ENCODE measurements around the gene GRIN2D.
"Not testable (repeated sequence)": the region's sequence is repeated elsewhere in the genome, so short reads cannot be mapped to it uniquely, and the experiment has no call there.

Gene GRIN2D

GRCh38 chr19:48367855-48368254, 25.6 kb upstream of the GRIN2D start:
- no peaks in the 10 kb centered on the region for H3K79me1 ChIP-seq (ENCODE audit: low read length)
- H3K4me3 ChIP-seq (ENCODE audit: low read length): no peak overlapping the region
- H3K4me1 ChIP-seq (ENCODE audit: control insufficient read depth, low read depth, low read length): peaks cover 3% of the 10 kb centered on the region
- no peak overlapping the region for H3K4ac ChIP-seq (ENCODE audit: low read depth, low read length)
- H2BK120ac ChIP-seq (ENCODE audit: low read depth, low read length): no peak overlapping the region
- no peak overlapping the region for H3K27ac ChIP-seq (ENCODE audit: low read depth, low read length)
- H3K79me2 ChIP-seq (ENCODE audit: control insufficient read depth, insufficient read depth, low read length): no peaks in the 10 kb centered on the region
- H2AK5ac ChIP-seq (ENCODE audit: low read length): no peak overlapping the region
- no peaks in the 10 kb centered on the region for H3K36me3 ChIP-seq (ENCODE audit: control insufficient read depth, insufficient read depth, low read length)
- no CpG with 5 or more reads among the region's 5 CpGs for WGBS (ENCODE audit: extremely low coverage, insufficient coverage, low lambda C conversion rate)
- H3K18ac ChIP-seq (ENCODE audit: low read length): no peak overlapping the region
- H3K4me2 ChIP-seq (ENCODE audit: low read length): no peak overlapping the region
- no peak for DNase-seq
- H3K27me3 ChIP-seq (ENCODE audit: insufficient read depth, low read length, poor library complexity): no peaks in the 10 kb centered on the region
- H3K9ac ChIP-seq (ENCODE audit: low read length): no peak overlapping the region
- H3K56ac ChIP-seq (ENCODE audit: low read length): no peak overlapping the region
- no peak overlapping the region for H4K8ac ChIP-seq (ENCODE audit: low read depth, low read length)
- no peak overlapping the region for H2BK5ac ChIP-seq (ENCODE audit: low read length)
- H3K23ac ChIP-seq (ENCODE audit: low read length): no peak overlapping the region
- H4K5ac ChIP-seq (ENCODE audit: low read length): no peak overlapping the region
- H2BK15ac ChIP-seq (replicated peaks; ENCODE audit: low read depth): no peak overlapping the region

- no peaks in the 10 kb centered on the region for H3K36me3 ChIP-seq (ENCODE audit: control insufficient read depth, insufficient read depth, low read length)
- no peak overlapping the region for H2AK5ac ChIP-seq (ENCODE audit: low read length)
- WGBS (ENCODE audit: extremely low coverage, insufficient coverage, low lambda C conversion rate): no CpG with 5 or more reads among the region's 14 CpGs
- no peak overlapping the region for H2BK120ac ChIP-seq (ENCODE audit: low read depth, low read length)
- H3K4ac ChIP-seq (ENCODE audit: low read depth, low read length): no peak overlapping the region
- no peak overlapping the region for H3K4me3 ChIP-seq (ENCODE audit: low read length)
- H2BK5ac ChIP-seq (ENCODE audit: low read length): no peak overlapping the region
- no peak overlapping the region for H3K9ac ChIP-seq (ENCODE audit: low read length)
- H3K4me2 ChIP-seq (ENCODE audit: low read length): no peak overlapping the region
- no peaks in the 10 kb centered on the region for H3K27me3 ChIP-seq (ENCODE audit: insufficient read depth, low read length, poor library complexity)
- peaks cover 3% of the 10 kb centered on the region for H3K4me1 ChIP-seq (ENCODE audit: control insufficient read depth, low read depth, low read length)
- H3K79me1 ChIP-seq (ENCODE audit: low read length): no peaks in the 10 kb centered on the region
- H2BK15ac ChIP-seq (replicated peaks; ENCODE audit: low read depth): no peak overlapping the region
- H3K56ac ChIP-seq (ENCODE audit: low read length): no peak overlapping the region
- no peak overlapping the region for H3K27ac ChIP-seq (ENCODE audit: low read depth, low read length)
- DNase-seq: no peak
- no peak overlapping the region for H4K8ac ChIP-seq (ENCODE audit: low read depth, low read length)
- H4K5ac ChIP-seq (ENCODE audit: low read length): no peak overlapping the region
- H3K79me2 ChIP-seq (ENCODE audit: control insufficient read depth, insufficient read depth, low read length): no peaks in the 10 kb centered on the region
- no peak overlapping the region for H3K18ac ChIP-seq (ENCODE audit: low read length)
- no peak overlapping the region for H3K23ac ChIP-seq (ENCODE audit: low read length)
Observed at GRCh38 chr19:48368936-48369335, 24.5 kb upstream of the GRIN2D start.

- no peak overlapping the region for H3K4me2 ChIP-seq (ENCODE audit: low read length)
- H3K23ac ChIP-seq (ENCODE audit: low read length): no peak overlapping the region
- no CpG with 5 or more reads among the region's 4 CpGs for WGBS (ENCODE audit: extremely low coverage, insufficient coverage, low lambda C conversion rate)
- H3K79me2 ChIP-seq (ENCODE audit: control insufficient read depth, insufficient read depth, low read length): no peaks in the 10 kb centered on the region
- H4K5ac ChIP-seq (ENCODE audit: low read length): no peak overlapping the region
- no peak overlapping the region for H3K9ac ChIP-seq (ENCODE audit: low read length)
- no peaks in the 10 kb centered on the region for H3K27me3 ChIP-seq (ENCODE audit: insufficient read depth, low read length, poor library complexity)
- no peak overlapping the region for H2BK15ac ChIP-seq (replicated peaks; ENCODE audit: low read depth)
- no peak overlapping the region for H3K27ac ChIP-seq (ENCODE audit: low read depth, low read length)
- H3K36me3 ChIP-seq (ENCODE audit: control insufficient read depth, insufficient read depth, low read length): no peaks in the 10 kb centered on the region
- H2BK120ac ChIP-seq (ENCODE audit: low read depth, low read length): no peak overlapping the region
- no peak overlapping the region for H2AK5ac ChIP-seq (ENCODE audit: low read length)
- H2BK5ac ChIP-seq (ENCODE audit: low read length): no peak overlapping the region
- no peak overlapping the region for H3K56ac ChIP-seq (ENCODE audit: low read length)
- H3K79me1 ChIP-seq (ENCODE audit: low read length): no peaks in the 10 kb centered on the region
- H4K8ac ChIP-seq (ENCODE audit: low read depth, low read length): no peak overlapping the region
- no peaks in the 10 kb centered on the region for H3K4me1 ChIP-seq (ENCODE audit: control insufficient read depth, low read depth, low read length)
- no peak overlapping the region for H3K4me3 ChIP-seq (ENCODE audit: low read length)
- no peak for DNase-seq
- no peak overlapping the region for H3K4ac ChIP-seq (ENCODE audit: low read depth, low read length)
- H3K18ac ChIP-seq (ENCODE audit: low read length): no peak overlapping the region
Observed at GRCh38 chr19:48370955-48371354, 22.5 kb upstream of the GRIN2D start.

DNA sequence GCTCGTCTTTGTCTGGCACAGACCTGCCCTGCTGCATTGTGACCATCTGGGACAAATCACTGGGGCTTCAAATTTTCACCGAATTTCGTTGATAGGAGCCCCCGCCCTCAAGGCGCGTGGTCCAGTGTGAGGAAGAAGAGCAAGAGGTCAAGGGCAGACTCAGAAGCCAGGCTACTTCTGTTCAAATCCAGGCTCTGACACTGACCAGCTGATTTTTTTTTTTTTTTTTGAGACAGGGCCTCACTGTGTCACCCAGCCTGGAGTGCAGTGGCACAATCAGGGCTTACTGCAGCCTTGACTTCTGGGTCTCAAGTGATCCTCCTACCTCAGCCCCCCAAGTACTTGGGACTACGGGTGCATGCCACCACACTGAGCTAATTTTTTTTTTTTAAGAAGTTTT, 22.1 kb upstream of the GRIN2D start:
- Histone ChIP-seq H4K8ac (ENCODE audit: low read depth, low read length) (no peak overlapping the region), H3K27me3 (ENCODE audit: insufficient read depth, low read length, poor library complexity) (no peaks in the 10 kb centered on the region), H3K36me3 (ENCODE audit: control insufficient read depth, insufficient read depth, low read length) (no peaks in the 10 kb centered on the region), H3K18ac (ENCODE audit: low read length) (no peak overlapping the region), H3K56ac (ENCODE audit: low read length) (no peak overlapping the region), H2BK15ac (replicated peaks; ENCODE audit: low read depth) (no peak overlapping the region), H3K4me1 (ENCODE audit: control insufficient read depth, low read depth, low read length) (no peaks in the 10 kb centered on the region), H2AK5ac (ENCODE audit: low read length) (no peak overlapping the region), H3K9ac (ENCODE audit: low read length) (no peak overlapping the region), H2BK120ac (ENCODE audit: low read depth, low read length) (no peak overlapping the region), H3K79me2 (ENCODE audit: control insufficient read depth, insufficient read depth, low read length) (no peaks in the 10 kb centered on the region), H4K5ac (ENCODE audit: low read length) (no peak overlapping the region), H3K4me3 (ENCODE audit: low read length) (no peak overlapping the region), H2BK5ac (ENCODE audit: low read length) (no peak overlapping the region), H3K4ac (ENCODE audit: low read depth, low read length) (no peak overlapping the region), H3K79me1 (ENCODE audit: low read length) (no peaks in the 10 kb centered on the region), H3K23ac (ENCODE audit: low read length) (no peak overlapping the region), H3K4me2 (ENCODE audit: low read length) (no peak overlapping the region), H3K27ac (ENCODE audit: low read depth, low read length) (no peak overlapping the region)
- DNase-seq: no peak
- no CpG with 5 or more reads among the region's 7 CpGs for whole genome bisulfite sequencing (ENCODE audit: extremely low coverage, insufficient coverage, low lambda C conversion rate)

DNA sequence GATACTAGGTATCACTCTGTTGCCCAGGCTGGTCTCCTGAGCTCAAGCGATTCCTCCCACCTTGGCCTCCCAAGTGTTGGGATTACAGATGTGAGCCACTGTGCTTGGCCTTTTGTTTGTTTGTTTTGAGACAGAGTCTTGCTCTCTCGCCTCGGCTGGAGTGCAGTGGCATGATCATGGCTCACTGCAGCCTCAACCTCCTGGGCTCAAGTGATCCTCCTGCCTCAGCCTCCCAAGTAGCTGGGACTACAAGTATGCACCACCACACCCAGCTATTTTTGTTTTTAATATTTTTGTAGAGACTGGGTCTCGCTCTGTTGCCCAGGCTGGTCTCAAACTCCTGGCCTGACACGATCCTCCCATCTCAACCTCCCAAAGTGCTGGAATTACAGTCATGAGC, 21.7 kb upstream of the GRIN2D start:
- H2BK5ac ChIP-seq (ENCODE audit: low read length); H3K79me2 ChIP-seq (ENCODE audit: control insufficient read depth, insufficient read depth, low read length); DNase-seq: not testable (repeated sequence)

GRCh38 chr19:48372904-48373303, 20.6 kb upstream of the GRIN2D start:
- H3K27me3 ChIP-seq (ENCODE audit: insufficient read depth, low read length, poor library complexity): no peaks in the 10 kb centered on the region
- H3K18ac ChIP-seq (ENCODE audit: low read length): no peak overlapping the region
- H3K4me1 ChIP-seq (ENCODE audit: control insufficient read depth, low read depth, low read length): no peaks in the 10 kb centered on the region
- H3K79me1 ChIP-seq (ENCODE audit: low read length): no peaks in the 10 kb centered on the region
- H4K5ac ChIP-seq (ENCODE audit: low read length): no peak overlapping the region
- no peaks in the 10 kb centered on the region for H3K36me3 ChIP-seq (ENCODE audit: control insufficient read depth, insufficient read depth, low read length)
- H2BK120ac ChIP-seq (ENCODE audit: low read depth, low read length): no peak overlapping the region
- H3K79me2 ChIP-seq (ENCODE audit: control insufficient read depth, insufficient read depth, low read length): no peaks in the 10 kb centered on the region
- no peak overlapping the region for H2AK5ac ChIP-seq (ENCODE audit: low read length)
- H3K23ac ChIP-seq (ENCODE audit: low read length): no peak overlapping the region
- no peak overlapping the region for H4K8ac ChIP-seq (ENCODE audit: low read depth, low read length)
- no CpG with 5 or more reads among the region's 4 CpGs for WGBS (ENCODE audit: extremely low coverage, insufficient coverage, low lambda C conversion rate)
- H3K27ac ChIP-seq (ENCODE audit: low read depth, low read length): no peak overlapping the region
- H2BK15ac ChIP-seq (replicated peaks; ENCODE audit: low read depth): no peak overlapping the region
- no peak overlapping the region for H2BK5ac ChIP-seq (ENCODE audit: low read length)
- H3K4me3 ChIP-seq (ENCODE audit: low read length): no peak overlapping the region
- no peak overlapping the region for H3K56ac ChIP-seq (ENCODE audit: low read length)
- H3K9ac ChIP-seq (ENCODE audit: low read length): no peak overlapping the region
- no peak for DNase-seq
- no peak overlapping the region for H3K4me2 ChIP-seq (ENCODE audit: low read length)
- no peak overlapping the region for H3K4ac ChIP-seq (ENCODE audit: low read depth, low read length)

More for the DNA sequence above, 21.7 kb upstream of the GRIN2D start:
- not testable (repeated sequence) for H3K56ac ChIP-seq (ENCODE audit: low read length); H3K4ac ChIP-seq (ENCODE audit: low read depth, low read length); H3K4me3 ChIP-seq (ENCODE audit: low read length); H3K36me3 ChIP-seq (ENCODE audit: control insufficient read depth, insufficient read depth, low read length); H4K8ac ChIP-seq (ENCODE audit: low read depth, low read length); H3K9ac ChIP-seq (ENCODE audit: low read length); H2AK5ac ChIP-seq (ENCODE audit: low read length); H3K27me3 ChIP-seq (ENCODE audit: insufficient read depth, low read length, poor library complexity); H2BK15ac ChIP-seq (replicated peaks; ENCODE audit: low read depth); H3K23ac ChIP-seq (ENCODE audit: low read length); H3K18ac ChIP-seq (ENCODE audit: low read length); H3K79me1 ChIP-seq (ENCODE audit: low read length); H4K5ac ChIP-seq (ENCODE audit: low read length); H3K27ac ChIP-seq (ENCODE audit: low read depth, low read length); H3K4me1 ChIP-seq (ENCODE audit: control insufficient read depth, low read depth, low read length); H3K4me2 ChIP-seq (ENCODE audit: low read length); H2BK120ac ChIP-seq (ENCODE audit: low read depth, low read length)
- WGBS (ENCODE audit: extremely low coverage, insufficient coverage, low lambda C conversion rate): no CpG with 5 or more reads among the region's 5 CpGs
